Measurements from ENCODE around the gene BCL7A.

BCL7A gene

GRCh38 chr12:122043476-122043875 is 21.8 kb downstream of the BCL7A start:
- H3K4me3 ChIP-seq (ENCODE audit: control insufficient read depth, low read depth, low read length) = no peak overlapping the region
- TF ChIP-seq CTCF (IDR thresholded peaks at IDR 0.05; ENCODE audit: control insufficient read depth, insufficient read depth, low read depth, low read length, missing control alignments) = no peak
- DNase-seq (ENCODE audit: low read depth) = no peak

GRCh38 chr12:122045262-122045661 is 23.6 kb downstream of the BCL7A start:
- no peak overlapping the region for H3K4me3 ChIP-seq (ENCODE audit: control insufficient read depth, low read depth, low read length)
- TF ChIP-seq CTCF (IDR thresholded peaks at IDR 0.05; ENCODE audit: control insufficient read depth, insufficient read depth, low read depth, low read length, missing control alignments) = no peak
- DNase-seq (ENCODE audit: low read depth) = no peak

GRCh38 chr12:122046145-122046544 is 24.5 kb downstream of the BCL7A start:
- TF ChIP-seq CTCF (IDR thresholded peaks at IDR 0.05; ENCODE audit: control insufficient read depth, insufficient read depth, low read depth, low read length, missing control alignments) = no peak
- DNase-seq (ENCODE audit: low read depth) = no peak
- H3K4me3 ChIP-seq (ENCODE audit: control insufficient read depth, low read depth, low read length) = no peak overlapping the region

GRCh38 chr12:122048151-122048550 is 26.5 kb downstream of the BCL7A start:
- no peak for TF ChIP-seq CTCF (IDR thresholded peaks at IDR 0.05; ENCODE audit: control insufficient read depth, insufficient read depth, low read depth, low read length, missing control alignments)
- no peak for DNase-seq (ENCODE audit: low read depth)
- no peak overlapping the region for H3K4me3 ChIP-seq (ENCODE audit: control insufficient read depth, low read depth, low read length)

GRCh38 chr12:122049827-122050226 is 28.1 kb downstream of the BCL7A start:
- no peak for TF ChIP-seq CTCF (IDR thresholded peaks at IDR 0.05; ENCODE audit: control insufficient read depth, insufficient read depth, low read depth, low read length, missing control alignments)
- no peak overlapping the region for H3K4me3 ChIP-seq (ENCODE audit: control insufficient read depth, low read depth, low read length)

GRCh38 chr12:122050706-122051105 is 29.0 kb downstream of the BCL7A start:
- no peak for DNase-seq (ENCODE audit: low read depth)
- H3K4me3 ChIP-seq (ENCODE audit: control insufficient read depth, low read depth, low read length) = no peak overlapping the region
- TF ChIP-seq CTCF (IDR thresholded peaks at IDR 0.05; ENCODE audit: control insufficient read depth, insufficient read depth, low read depth, low read length, missing control alignments) = no peak

More at GRCh38 chr12:122049827-122050226, 28.1 kb downstream of the BCL7A start:
- DNase-seq (ENCODE audit: low read depth) = no peak

Data from AG09309 (cell line).